Spleen (tissue), 7 donors: ENCODE data around the gene RELL1.

ENCODE experiments used
- POLR2A ChIP-seq, 3 donors: fragments of 450-650 bp; IDR thresholded peaks; one replicate each; pipeline ENCODE4 v1.5.1; 2017; ENCODE audit warnings: antibody characterized with exemption in 3 of 3, mild to moderate bottlenecking in 1 of 3
- POLR2AphosphoS5 ChIP-seq, 3 donors: sonication (generic); formaldehyde crosslinking; IDR thresholded peaks; one replicate each; pipeline ENCODE4 v1.5.1; 2017; ENCODE audit warnings: antibody characterized with exemption in 3 of 3
- TF ChIP-seq, protein P1 (sequence below), 11 experiments: fragments of 200-600 bp in 7 of 11; fragments of 450-650 bp in 4 of 11; sonication (generic) in 4 of 11; IDR thresholded peaks in 8 of 11; conservative IDR thresholded peaks in 3 of 11; 1 replicate in 7 of 11; 2 replicates in 4 of 11; pipeline versions ENCODE4 v1.4.0 to v1.8.0; 2016 to 2021; ENCODE audit warnings: antibody characterized with exemption in 11 of 11, inconsistent platforms in 4 of 11, mild to moderate bottlenecking in 1 of 11
- donor health status: DM: no; HTN: no; CAD: no; lungs with moderate emphysema.
- donor health status: DM: no; HTN: no; CAD: no.
- donor health status: DM: no; HTN: no; CAD: no.

DNA sequence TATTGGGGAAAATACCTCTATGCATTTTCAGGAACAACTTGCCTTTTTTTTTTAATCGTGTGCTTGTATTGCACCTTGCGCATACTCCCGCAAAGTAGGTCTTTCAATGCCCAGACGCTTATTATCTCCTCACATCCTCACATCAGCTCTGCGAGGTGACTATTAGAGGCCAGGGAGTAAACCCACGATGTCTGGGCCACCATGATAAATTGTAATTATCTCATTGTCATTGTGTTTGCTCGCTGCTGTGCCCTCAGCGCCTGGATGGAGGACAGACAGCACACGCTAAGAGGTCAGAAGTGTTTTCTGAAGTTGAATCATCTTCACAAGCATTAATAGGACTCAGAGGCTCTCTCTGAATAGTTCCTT lies 1.0 kb upstream of the RELL1 start:
- TF ChIP-seq, protein P1, sequence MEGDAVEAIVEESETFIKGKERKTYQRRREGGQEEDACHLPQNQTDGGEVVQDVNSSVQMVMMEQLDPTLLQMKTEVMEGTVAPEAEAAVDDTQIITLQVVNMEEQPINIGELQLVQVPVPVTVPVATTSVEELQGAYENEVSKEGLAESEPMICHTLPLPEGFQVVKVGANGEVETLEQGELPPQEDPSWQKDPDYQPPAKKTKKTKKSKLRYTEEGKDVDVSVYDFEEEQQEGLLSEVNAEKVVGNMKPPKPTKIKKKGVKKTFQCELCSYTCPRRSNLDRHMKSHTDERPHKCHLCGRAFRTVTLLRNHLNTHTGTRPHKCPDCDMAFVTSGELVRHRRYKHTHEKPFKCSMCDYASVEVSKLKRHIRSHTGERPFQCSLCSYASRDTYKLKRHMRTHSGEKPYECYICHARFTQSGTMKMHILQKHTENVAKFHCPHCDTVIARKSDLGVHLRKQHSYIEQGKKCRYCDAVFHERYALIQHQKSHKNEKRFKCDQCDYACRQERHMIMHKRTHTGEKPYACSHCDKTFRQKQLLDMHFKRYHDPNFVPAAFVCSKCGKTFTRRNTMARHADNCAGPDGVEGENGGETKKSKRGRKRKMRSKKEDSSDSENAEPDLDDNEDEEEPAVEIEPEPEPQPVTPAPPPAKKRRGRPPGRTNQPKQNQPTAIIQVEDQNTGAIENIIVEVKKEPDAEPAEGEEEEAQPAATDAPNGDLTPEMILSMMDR (IDR thresholded peaks at IDR 0.05 in 8 of 11, conservative IDR thresholded peaks at IDR 0.05 in 3 of 11), result no peak
- no peak for TF ChIP-seq POLR2A (IDR thresholded peaks at IDR 0.05)
- TF ChIP-seq POLR2AphosphoS5 (IDR thresholded peaks at IDR 0.05), result no peak
